ENCODE results near the gene HS6ST2.
"Not testable (repeated sequence)": the region's sequence is repeated elsewhere in the genome, so short reads cannot be mapped to it uniquely, and the experiment has no call there.

HS6ST2 gene

DNA sequence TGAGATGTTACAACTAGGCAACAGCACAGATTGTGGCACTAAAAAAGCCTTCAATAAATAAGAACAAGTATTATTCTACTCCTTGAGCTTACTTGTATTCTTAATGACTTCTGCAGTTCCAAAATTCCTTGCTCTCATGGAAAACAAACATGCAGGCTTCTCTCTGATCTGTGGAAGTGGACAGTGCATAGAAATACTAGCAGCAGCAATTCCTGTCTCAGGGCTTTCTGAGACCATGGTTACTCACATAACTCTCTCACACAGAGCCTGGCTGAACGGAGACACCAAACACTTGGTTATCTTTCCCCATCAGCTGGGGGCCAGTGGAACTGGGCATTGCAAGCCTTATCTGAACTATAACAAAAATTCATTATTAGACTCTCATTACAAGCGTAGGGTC, 32.4 kb upstream of the HS6ST2 start:
- TF ChIP-seq, protein P1, sequence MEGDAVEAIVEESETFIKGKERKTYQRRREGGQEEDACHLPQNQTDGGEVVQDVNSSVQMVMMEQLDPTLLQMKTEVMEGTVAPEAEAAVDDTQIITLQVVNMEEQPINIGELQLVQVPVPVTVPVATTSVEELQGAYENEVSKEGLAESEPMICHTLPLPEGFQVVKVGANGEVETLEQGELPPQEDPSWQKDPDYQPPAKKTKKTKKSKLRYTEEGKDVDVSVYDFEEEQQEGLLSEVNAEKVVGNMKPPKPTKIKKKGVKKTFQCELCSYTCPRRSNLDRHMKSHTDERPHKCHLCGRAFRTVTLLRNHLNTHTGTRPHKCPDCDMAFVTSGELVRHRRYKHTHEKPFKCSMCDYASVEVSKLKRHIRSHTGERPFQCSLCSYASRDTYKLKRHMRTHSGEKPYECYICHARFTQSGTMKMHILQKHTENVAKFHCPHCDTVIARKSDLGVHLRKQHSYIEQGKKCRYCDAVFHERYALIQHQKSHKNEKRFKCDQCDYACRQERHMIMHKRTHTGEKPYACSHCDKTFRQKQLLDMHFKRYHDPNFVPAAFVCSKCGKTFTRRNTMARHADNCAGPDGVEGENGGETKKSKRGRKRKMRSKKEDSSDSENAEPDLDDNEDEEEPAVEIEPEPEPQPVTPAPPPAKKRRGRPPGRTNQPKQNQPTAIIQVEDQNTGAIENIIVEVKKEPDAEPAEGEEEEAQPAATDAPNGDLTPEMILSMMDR (IDR thresholded peaks at IDR 0.05; ENCODE audit: poor library complexity, severe bottlenecking), result no peak
- Histone ChIP-seq H3K27ac (ENCODE audit: poor library complexity, severe bottlenecking) (no peak overlapping the region), H3K4me1 (ENCODE audit: insufficient read depth, poor library complexity, severe bottlenecking) (no peaks in the 10 kb centered on the region), H3K36me3 (ENCODE audit: low read depth) (no peaks in the 10 kb centered on the region), H3K4me3 (ENCODE audit: severe bottlenecking) (no peak overlapping the region), H3K27me3 (ENCODE audit: insufficient read depth, poor library complexity, severe bottlenecking) (no peaks in the 10 kb centered on the region), H3K9me3 (ENCODE audit: severe bottlenecking) (no peaks in the 10 kb centered on the region)
- ATAC-seq (ENCODE audit: low read depth), result no peak
- DNase-seq (ENCODE audit: low spot score), result no peak

DNA sequence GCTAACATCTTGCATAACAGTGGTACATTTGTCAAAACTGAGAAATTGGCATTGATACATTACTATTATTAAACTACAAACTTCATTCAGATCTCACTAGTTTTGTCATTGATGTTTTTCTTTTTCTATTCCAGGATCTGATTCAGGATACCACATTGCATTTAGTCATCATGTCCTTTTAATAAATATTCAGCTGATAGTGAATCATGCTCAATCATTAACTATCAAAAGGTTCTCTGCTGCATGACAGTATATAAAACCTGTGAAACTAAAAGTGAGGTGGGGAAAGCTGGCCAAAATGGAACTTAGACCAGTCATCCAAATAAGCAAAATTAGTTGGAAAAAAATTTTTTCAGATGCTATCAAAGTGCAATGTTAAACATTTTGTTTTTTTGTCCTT, 28.1 kb upstream of the HS6ST2 start:
- TF ChIP-seq, protein P1 (IDR thresholded peaks at IDR 0.05; ENCODE audit: poor library complexity, severe bottlenecking), result no peak
- no peak overlapping the region for H3K4me3 ChIP-seq (ENCODE audit: severe bottlenecking)
- no peaks in the 10 kb centered on the region for H3K4me1 ChIP-seq (ENCODE audit: insufficient read depth, poor library complexity, severe bottlenecking)
- no peaks in the 10 kb centered on the region for H3K9me3 ChIP-seq (ENCODE audit: severe bottlenecking)
- no peak for DNase-seq (ENCODE audit: low spot score)
- no peak for ATAC-seq (ENCODE audit: low read depth)
- no peaks in the 10 kb centered on the region for H3K27me3 ChIP-seq (ENCODE audit: insufficient read depth, poor library complexity, severe bottlenecking)
- H3K27ac ChIP-seq (ENCODE audit: poor library complexity, severe bottlenecking), result no peak overlapping the region
- H3K36me3 ChIP-seq (ENCODE audit: low read depth), result no peaks in the 10 kb centered on the region

DNA sequence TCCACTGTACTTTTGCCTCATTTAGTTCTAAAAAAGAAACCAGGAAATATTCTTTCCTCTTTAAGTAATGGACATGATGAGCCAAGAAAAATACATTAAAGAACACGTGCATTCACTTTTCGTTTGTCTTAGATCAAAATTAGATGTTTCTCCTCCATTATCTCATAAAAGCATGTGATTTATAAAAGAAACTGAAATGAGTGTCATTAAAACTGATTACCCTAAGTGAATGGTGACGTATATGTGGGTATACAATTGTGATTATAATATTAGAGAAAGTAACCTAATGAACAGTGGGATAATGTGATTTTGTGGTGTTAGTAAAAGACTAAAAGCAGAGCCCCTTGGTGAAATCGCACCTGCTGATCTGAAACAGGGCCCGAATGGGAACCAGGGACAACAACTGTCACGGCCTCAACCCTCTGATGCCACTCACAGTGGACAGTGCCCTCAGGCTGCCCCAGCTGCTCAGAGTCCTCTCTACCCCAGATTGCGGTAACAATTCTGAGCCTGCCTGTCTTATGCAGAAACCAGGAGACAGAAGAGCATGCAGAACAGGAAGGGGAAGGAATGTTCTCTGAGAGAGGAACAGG, 25.7 kb upstream of the HS6ST2 start:
- no peaks in the 10 kb centered on the region for H3K36me3 ChIP-seq (ENCODE audit: low read depth)
- TF ChIP-seq, protein P1 (IDR thresholded peaks at IDR 0.05; ENCODE audit: poor library complexity, severe bottlenecking), result no peak
- H3K9me3 ChIP-seq (ENCODE audit: severe bottlenecking), result no peaks in the 10 kb centered on the region
- no peaks in the 10 kb centered on the region for H3K27me3 ChIP-seq (ENCODE audit: insufficient read depth, poor library complexity, severe bottlenecking)
- DNase-seq (ENCODE audit: low spot score) (no peak), ATAC-seq (ENCODE audit: low read depth) (no peak)
- no peak overlapping the region for H3K4me3 ChIP-seq (ENCODE audit: severe bottlenecking)
- no peaks in the 10 kb centered on the region for H3K4me1 ChIP-seq (ENCODE audit: insufficient read depth, poor library complexity, severe bottlenecking)
- no peak overlapping the region for H3K27ac ChIP-seq (ENCODE audit: poor library complexity, severe bottlenecking)

DNA sequence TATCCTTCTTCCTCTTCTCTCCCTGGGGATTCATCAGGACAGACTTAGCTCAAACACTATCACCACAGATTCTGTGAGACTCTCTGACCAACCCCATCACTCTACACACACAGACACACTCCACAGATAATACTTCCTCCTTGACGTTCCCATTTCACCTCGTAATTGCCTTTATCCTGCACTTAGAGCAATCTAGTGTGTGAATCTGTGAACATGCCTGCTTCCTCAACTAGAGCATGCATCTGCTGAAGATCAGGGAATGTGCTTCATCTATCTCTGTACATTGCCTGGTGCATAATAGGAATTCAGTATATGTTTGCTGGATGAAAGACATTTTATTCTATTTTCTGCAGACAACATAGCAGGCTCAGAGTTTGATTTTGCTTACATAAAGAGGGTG, 25.1 kb upstream of the HS6ST2 start:
- no peak for ATAC-seq (ENCODE audit: low read depth)
- H3K9me3 ChIP-seq (ENCODE audit: severe bottlenecking), result no peaks in the 10 kb centered on the region
- TF ChIP-seq, protein P1 (IDR thresholded peaks at IDR 0.05; ENCODE audit: poor library complexity, severe bottlenecking), result no peak
- no peaks in the 10 kb centered on the region for H3K4me1 ChIP-seq (ENCODE audit: insufficient read depth, poor library complexity, severe bottlenecking)
- DNase-seq (ENCODE audit: low spot score), result no peak
- no peak overlapping the region for H3K27ac ChIP-seq (ENCODE audit: poor library complexity, severe bottlenecking)
- no peaks in the 10 kb centered on the region for H3K36me3 ChIP-seq (ENCODE audit: low read depth)
- H3K4me3 ChIP-seq (ENCODE audit: severe bottlenecking), result no peak overlapping the region
- H3K27me3 ChIP-seq (ENCODE audit: insufficient read depth, poor library complexity, severe bottlenecking), result no peaks in the 10 kb centered on the region

DNA sequence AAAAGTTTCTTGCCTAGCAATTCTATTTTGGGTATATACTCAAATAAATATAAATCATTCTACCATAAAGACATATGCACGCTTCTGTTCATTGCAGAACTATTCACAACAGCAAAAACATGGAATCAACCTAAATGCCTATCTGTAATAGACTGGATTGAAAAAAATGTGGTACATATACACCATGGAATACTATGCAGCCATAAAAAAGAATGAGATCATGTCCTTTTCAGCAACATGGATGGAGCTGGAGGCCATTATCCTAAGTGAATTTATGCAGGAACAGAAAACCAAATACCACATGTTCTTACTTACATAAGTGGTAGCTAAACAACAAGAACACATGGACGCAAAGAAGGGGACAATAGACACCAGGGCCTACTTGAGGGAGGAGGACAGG, 21.6 kb upstream of the HS6ST2 start:
- not testable (repeated sequence) for DNase-seq (ENCODE audit: low spot score); H3K36me3 ChIP-seq (ENCODE audit: low read depth); ATAC-seq (ENCODE audit: low read depth)

More for the DNA sequence above, 21.6 kb upstream of the HS6ST2 start:
- H3K4me3 ChIP-seq (ENCODE audit: severe bottlenecking); H3K4me1 ChIP-seq (ENCODE audit: insufficient read depth, poor library complexity, severe bottlenecking); H3K27me3 ChIP-seq (ENCODE audit: insufficient read depth, poor library complexity, severe bottlenecking); H3K9me3 ChIP-seq (ENCODE audit: severe bottlenecking); H3K27ac ChIP-seq (ENCODE audit: poor library complexity, severe bottlenecking): not testable (repeated sequence)

Data from RWPE2 (cell line).